Neural cell (in vitro differentiated cells): Measurements from ENCODE around the gene AKT1S1. TPM values are rescaled to one million over a fixed set of nuclear protein-coding genes. Genes with fewer than 3 reads are reported as not detected.

Experiments used
- H2AFZ ChIP-seq: fragments of 200-600, 300-800 bp; sonication (generic), shearing (Covaris generic); 2 replicates; pipeline ENCODE4 v1.6.0; 2014; ENCODE audit warnings: low read depth, mild to moderate bottlenecking, antibody characterized with exemption, low read length, moderate library complexity
- H3F3A ChIP-seq: fragments of 200-600 bp; shearing (Covaris generic); 2 replicates; pipeline ENCODE4 v1.6.1; 2016; ENCODE audit warnings: mild to moderate bottlenecking, moderate library complexity, mixed read lengths, antibody characterized with exemption, low read length; ENCODE audit not compliant: insufficient read depth, poor library complexity, severe bottlenecking
- H3K27ac ChIP-seq: fragments of 200-600, 300-800 bp; sonication (generic), shearing (Covaris generic); 2 replicates; pipeline ENCODE4 v1.5.1; 2014; ENCODE audit warnings: mild to moderate bottlenecking, low read length, moderate library complexity
- H3K27me3 ChIP-seq: fragments of 300-800, 200-600 bp; sonication (generic), shearing (Covaris generic); 2 replicates; pipeline ENCODE4 v1.6.0; 2014; ENCODE audit warnings: mild to moderate bottlenecking, low read depth, low read length, moderate library complexity; ENCODE audit not compliant: insufficient read depth
- H3K36me3 ChIP-seq: fragments of 300-800, 200-600 bp; sonication (generic), shearing (Covaris generic); 2 replicates; pipeline ENCODE4 v1.5.1; 2014; ENCODE audit warnings: mild to moderate bottlenecking, antibody characterized with exemption, low read length, moderate library complexity; ENCODE audit not compliant: insufficient read depth
- H3K4me2 ChIP-seq: fragments of 300-800, 200-600 bp; sonication (generic), shearing (Covaris generic); 2 replicates; pipeline ENCODE4 v1.6.0; 2014; ENCODE audit warnings: mild to moderate bottlenecking, low read length
- H3K4me3 ChIP-seq: fragments of 300-800, 200-600 bp; sonication (generic), shearing (Covaris generic); 2 replicates; pipeline ENCODE4 v1.5.1; 2014; ENCODE audit warnings: mild to moderate bottlenecking, low read length, moderate library complexity
- H3K79me2 ChIP-seq: fragments of 200-600 bp; shearing (Covaris generic); replicated peaks from 2 replicates; pipeline ENCODE4 v1.6.0; 2014; ENCODE audit warnings: mild to moderate bottlenecking, low read length, moderate library complexity; ENCODE audit not compliant: insufficient read depth
- H3K9ac ChIP-seq: fragments of 300-800, 200-600 bp; sonication (generic), shearing (Covaris generic); 2 replicates; pipeline ENCODE4 v1.6.1; 2016; ENCODE audit warnings: mild to moderate bottlenecking, low read length, mixed read lengths
- H3K9me2 ChIP-seq: fragments of 200-600 bp; shearing (Covaris generic); 2 replicates; pipeline ENCODE4 v1.6.1; 2016; ENCODE audit warnings: mild to moderate bottlenecking, low read length, mixed read lengths; ENCODE audit not compliant: insufficient read depth
- H3K9me3 ChIP-seq: fragments of 200-600, 300-800 bp; sonication (generic), shearing (Covaris generic); 2 replicates; pipeline ENCODE4 v1.6.1; 2016; ENCODE audit warnings: mild to moderate bottlenecking, mixed run types, low read length, moderate library complexity, mixed read lengths
- H4K20me1 ChIP-seq: fragments of 200-600 bp; shearing (Covaris generic); 2 replicates; pipeline ENCODE4 v1.6.1; 2016; ENCODE audit warnings: mild to moderate bottlenecking, mixed run types; ENCODE audit not compliant: insufficient read depth
- EP300 ChIP-seq: fragments of 450-650 bp; conservative IDR thresholded peaks from 2 replicates; pipeline ENCODE4 v1.6.1; 2014; ENCODE audit warnings: antibody characterized with exemption, mild to moderate bottlenecking, moderate library complexity; ENCODE audit not compliant: poor library complexity, severe bottlenecking
- EZH2 ChIP-seq: fragments of 200-600, 300-800 bp; shearing (Covaris generic), sonication (generic); IDR thresholded peaks from 2 replicates; pipeline ENCODE4 v1.6.1; 2014; ENCODE audit warnings: antibody characterized with exemption, low read length, borderline replicate concordance, mild to moderate bottlenecking; ENCODE audit not compliant: insufficient read depth, poor library complexity, severe bottlenecking
- MXI1 ChIP-seq: fragments of 450-650 bp; conservative IDR thresholded peaks from 2 replicates; pipeline ENCODE4 v1.6.1; 2014; ENCODE audit warnings: antibody characterized with exemption, mild to moderate bottlenecking; ENCODE audit not compliant: poor library complexity, severe bottlenecking
- POLR2AphosphoS5 ChIP-seq: IDR thresholded peaks from 2 replicates; pipeline ENCODE4 v1.6.1; 2012
- RAD21 ChIP-seq: fragments of 450-650 bp; conservative IDR thresholded peaks from 2 replicates; pipeline ENCODE4 v1.6.1; 2014; ENCODE audit warnings: antibody characterized with exemption, mild to moderate bottlenecking, moderate library complexity
- SMC3 ChIP-seq: fragments of 450-650 bp; conservative IDR thresholded peaks from 2 replicates; pipeline ENCODE4 v1.6.1; 2014; ENCODE audit warnings: antibody characterized with exemption, mild to moderate bottlenecking, moderate library complexity; ENCODE audit not compliant: poor library complexity
- TAF1 ChIP-seq: IDR thresholded peaks from 2 replicates; pipeline ENCODE4 v1.6.1; 2012; ENCODE audit warnings: low read depth
- polyA plus RNA-seq: library from polyadenylated mRNA; depleted of rRNA; stranded (reverse); fragments of >200 nt; gene quantifications from 2 replicates; pipeline ENCODE4 v1.2.3, GENCODE V29; 2014
- TF ChIP-seq, protein P1 (sequence below): IDR thresholded peaks from 2 replicates; pipeline ENCODE4 v1.6.1; 2012; ENCODE audit warnings: borderline replicate concordance
- TF ChIP-seq, protein P2 (sequence below): fragments of 450-650 bp; IDR thresholded peaks from 2 replicates; pipeline ENCODE4 v1.5.1; 2014; ENCODE audit warnings: antibody characterized with exemption, mild to moderate bottlenecking, moderate library complexity; ENCODE audit not compliant: poor library complexity, severe bottlenecking

AKT1S1 gene
- polyA plus RNA-seq, 1 donor from 2014 or later = 4.8 TPM

DNA sequence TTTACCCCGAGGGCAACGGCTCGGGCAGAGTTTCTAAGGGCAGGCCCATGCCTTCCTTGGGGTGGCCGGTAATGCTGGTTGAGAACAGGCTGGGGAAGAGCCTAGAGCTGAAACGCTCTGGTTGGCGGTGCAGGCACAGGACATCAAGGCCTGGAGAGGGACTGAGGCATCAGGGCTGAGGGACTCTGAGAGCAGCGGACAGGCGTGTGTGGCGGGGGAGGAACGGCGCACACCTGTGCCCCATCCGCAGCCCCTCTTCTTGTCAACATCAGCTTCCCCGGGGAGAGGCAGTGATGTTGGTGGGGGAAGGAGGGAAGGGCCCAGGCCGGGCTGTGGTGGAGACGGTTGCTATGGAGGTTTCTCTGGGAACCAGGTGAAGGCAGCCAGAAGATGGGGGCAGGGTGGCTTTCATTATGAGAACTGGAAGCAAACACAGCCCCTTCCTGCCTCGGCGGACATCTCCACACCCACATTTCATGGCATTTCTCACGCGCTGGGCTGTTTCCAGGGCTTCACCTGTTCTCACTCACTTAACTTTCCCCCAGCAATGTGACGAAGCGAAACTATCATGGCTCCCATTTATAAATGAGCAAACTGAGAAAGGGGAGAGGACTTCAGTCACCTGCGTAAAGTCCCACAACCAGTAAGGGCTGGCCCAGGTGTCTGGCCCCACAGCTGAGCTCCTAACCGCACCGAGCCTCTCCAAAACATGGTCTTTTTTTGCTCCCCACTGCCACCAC, 43.6 kb upstream of the AKT1S1 start:
- Histone ChIP-seq H3K27ac (no peak overlapping the region), H3K9me3 (no peaks in the 10 kb centered on the region), H3K4me2 (no peak overlapping the region), H3K27me3 (no peaks in the 10 kb centered on the region), H3K9me2 (no peaks in the 10 kb centered on the region), H3K36me3 (no peaks in the 10 kb centered on the region), H4K20me1 (no peaks in the 10 kb centered on the region), H3F3A (no peaks in the 10 kb centered on the region), H3K4me3 (no peak overlapping the region), H2AFZ (no peak overlapping the region), H3K9ac (no peak overlapping the region), H3K79me2 (peaks cover 53% of the 10 kb centered on the region)
- no peak for TF ChIP-seq EP300
- TF ChIP-seq SMC3 = no peak
- no peak for TF ChIP-seq POLR2AphosphoS5
- TF ChIP-seq, protein P1, sequence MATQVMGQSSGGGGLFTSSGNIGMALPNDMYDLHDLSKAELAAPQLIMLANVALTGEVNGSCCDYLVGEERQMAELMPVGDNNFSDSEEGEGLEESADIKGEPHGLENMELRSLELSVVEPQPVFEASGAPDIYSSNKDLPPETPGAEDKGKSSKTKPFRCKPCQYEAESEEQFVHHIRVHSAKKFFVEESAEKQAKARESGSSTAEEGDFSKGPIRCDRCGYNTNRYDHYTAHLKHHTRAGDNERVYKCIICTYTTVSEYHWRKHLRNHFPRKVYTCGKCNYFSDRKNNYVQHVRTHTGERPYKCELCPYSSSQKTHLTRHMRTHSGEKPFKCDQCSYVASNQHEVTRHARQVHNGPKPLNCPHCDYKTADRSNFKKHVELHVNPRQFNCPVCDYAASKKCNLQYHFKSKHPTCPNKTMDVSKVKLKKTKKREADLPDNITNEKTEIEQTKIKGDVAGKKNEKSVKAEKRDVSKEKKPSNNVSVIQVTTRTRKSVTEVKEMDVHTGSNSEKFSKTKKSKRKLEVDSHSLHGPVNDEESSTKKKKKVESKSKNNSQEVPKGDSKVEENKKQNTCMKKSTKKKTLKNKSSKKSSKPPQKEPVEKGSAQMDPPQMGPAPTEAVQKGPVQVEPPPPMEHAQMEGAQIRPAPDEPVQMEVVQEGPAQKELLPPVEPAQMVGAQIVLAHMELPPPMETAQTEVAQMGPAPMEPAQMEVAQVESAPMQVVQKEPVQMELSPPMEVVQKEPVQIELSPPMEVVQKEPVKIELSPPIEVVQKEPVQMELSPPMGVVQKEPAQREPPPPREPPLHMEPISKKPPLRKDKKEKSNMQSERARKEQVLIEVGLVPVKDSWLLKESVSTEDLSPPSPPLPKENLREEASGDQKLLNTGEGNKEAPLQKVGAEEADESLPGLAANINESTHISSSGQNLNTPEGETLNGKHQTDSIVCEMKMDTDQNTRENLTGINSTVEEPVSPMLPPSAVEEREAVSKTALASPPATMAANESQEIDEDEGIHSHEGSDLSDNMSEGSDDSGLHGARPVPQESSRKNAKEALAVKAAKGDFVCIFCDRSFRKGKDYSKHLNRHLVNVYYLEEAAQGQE = no peak
- TF ChIP-seq RAD21 = no peak
- TF ChIP-seq TAF1 = no peak
- TF ChIP-seq, protein P2, sequence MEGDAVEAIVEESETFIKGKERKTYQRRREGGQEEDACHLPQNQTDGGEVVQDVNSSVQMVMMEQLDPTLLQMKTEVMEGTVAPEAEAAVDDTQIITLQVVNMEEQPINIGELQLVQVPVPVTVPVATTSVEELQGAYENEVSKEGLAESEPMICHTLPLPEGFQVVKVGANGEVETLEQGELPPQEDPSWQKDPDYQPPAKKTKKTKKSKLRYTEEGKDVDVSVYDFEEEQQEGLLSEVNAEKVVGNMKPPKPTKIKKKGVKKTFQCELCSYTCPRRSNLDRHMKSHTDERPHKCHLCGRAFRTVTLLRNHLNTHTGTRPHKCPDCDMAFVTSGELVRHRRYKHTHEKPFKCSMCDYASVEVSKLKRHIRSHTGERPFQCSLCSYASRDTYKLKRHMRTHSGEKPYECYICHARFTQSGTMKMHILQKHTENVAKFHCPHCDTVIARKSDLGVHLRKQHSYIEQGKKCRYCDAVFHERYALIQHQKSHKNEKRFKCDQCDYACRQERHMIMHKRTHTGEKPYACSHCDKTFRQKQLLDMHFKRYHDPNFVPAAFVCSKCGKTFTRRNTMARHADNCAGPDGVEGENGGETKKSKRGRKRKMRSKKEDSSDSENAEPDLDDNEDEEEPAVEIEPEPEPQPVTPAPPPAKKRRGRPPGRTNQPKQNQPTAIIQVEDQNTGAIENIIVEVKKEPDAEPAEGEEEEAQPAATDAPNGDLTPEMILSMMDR = no peak
- no peak for TF ChIP-seq MXI1
- TF ChIP-seq EZH2 = no peak

DNA sequence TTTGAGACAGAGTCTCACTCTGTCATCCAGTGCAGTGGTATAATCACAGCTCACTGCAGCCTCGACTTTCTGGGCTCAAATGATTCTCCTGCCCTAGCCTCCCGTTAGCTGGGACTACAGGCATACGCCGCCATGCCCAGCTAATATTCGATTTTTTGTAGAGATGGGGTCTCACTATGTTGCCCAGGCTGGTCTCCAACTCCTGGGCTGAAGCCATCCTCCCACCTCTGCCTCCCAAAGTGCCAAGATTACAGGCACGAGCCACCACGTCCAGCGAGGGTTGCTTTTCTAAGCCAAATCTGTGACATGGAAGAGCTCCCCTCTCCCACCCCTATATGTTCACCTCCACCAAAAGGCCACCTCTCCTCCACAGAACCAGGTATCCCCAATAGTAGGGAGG, 40.9 kb upstream of the AKT1S1 start:
- TF ChIP-seq, protein P2 = no peak
- TF ChIP-seq POLR2AphosphoS5 (no peak), TAF1 (no peak), SMC3 (no peak), EZH2 (no peak), EP300 (no peak), RAD21 (no peak), MXI1 (no peak)
- TF ChIP-seq, protein P1 = no peak
- Histone ChIP-seq H3F3A (no peaks in the 10 kb centered on the region), H3K4me2 (no peak overlapping the region), H3K9ac (no peak overlapping the region), H3K9me3 (no peaks in the 10 kb centered on the region), H3K9me2 (no peaks in the 10 kb centered on the region), H3K36me3 (no peaks in the 10 kb centered on the region), H3K27me3 (no peaks in the 10 kb centered on the region), H3K27ac (no peak overlapping the region), H4K20me1 (no peaks in the 10 kb centered on the region), H2AFZ (no peak overlapping the region), H3K4me3 (no peak overlapping the region), H3K79me2 (peaks cover 27% of the 10 kb centered on the region)
